ENCODE results near the gene MIEF1. TPM values are rescaled to one million over a fixed set of nuclear protein-coding genes. Genes with fewer than 3 reads are reported as not detected.
A peak's percentile ranks its signal among the peaks of the same experiment; 100 is the strongest.

Gene MIEF1
- total RNA-seq, 1 donor from 2014 or later = 29.2 TPM

GRCh38 chr22:39535357-39535725 lies 33.3 kb downstream of the MIEF1 start:
- peaks cover 3% of the 10 kb centered on the region for H3K27me3 Mint-ChIP-seq (ENCODE audit: unreplicated experiment)
- H3K4me1 Mint-ChIP-seq (ENCODE audit: unreplicated experiment) = peaks cover 26% of the 10 kb centered on the region
- DNase-seq (ENCODE audit: low spot score) = no peak
- no peaks in the 10 kb centered on the region for H3K9me3 Mint-ChIP-seq (ENCODE audit: unreplicated experiment)
- H3K36me3 Mint-ChIP-seq (ENCODE audit: low read depth, unreplicated experiment) = peaks cover 8% of the 10 kb centered on the region
- H3K27ac Mint-ChIP-seq (ENCODE audit: unreplicated experiment) = no peak overlapping the region
- H3K4me3 Mint-ChIP-seq (ENCODE audit: unreplicated experiment) = no peak overlapping the region
- no peak for TF ChIP-seq CTCF (IDR thresholded peaks at IDR 0.05; ENCODE audit: unreplicated experiment)

- Mint-ChIP-seq H3K9me3 (ENCODE audit: unreplicated experiment) (no peaks in the 10 kb centered on the region), H3K4me1 (ENCODE audit: unreplicated experiment) (peaks cover 21% of the 10 kb centered on the region), H3K36me3 (ENCODE audit: low read depth, unreplicated experiment) (peaks cover 6% of the 10 kb centered on the region), H3K4me3 (ENCODE audit: unreplicated experiment) (no peak overlapping the region), H3K27ac (ENCODE audit: unreplicated experiment) (no peak overlapping the region), H3K27me3 (ENCODE audit: unreplicated experiment) (peaks cover 3% of the 10 kb centered on the region)
- no peak for DNase-seq (ENCODE audit: low spot score)
- no peak for TF ChIP-seq CTCF (IDR thresholded peaks at IDR 0.05; ENCODE audit: unreplicated experiment)
Measured at GRCh38 chr22:39535831-39536449, 33.9 kb downstream of the MIEF1 start.

GRCh38 chr22:39536711-39537110 lies 34.6 kb downstream of the MIEF1 start:
- Mint-ChIP-seq H3K27me3 (ENCODE audit: unreplicated experiment) (peaks cover 3% of the 10 kb centered on the region), H3K27ac (ENCODE audit: unreplicated experiment) (no peak overlapping the region), H3K36me3 (ENCODE audit: low read depth, unreplicated experiment) (no peaks in the 10 kb centered on the region), H3K4me1 (ENCODE audit: unreplicated experiment) (peaks cover 13% of the 10 kb centered on the region), H3K9me3 (ENCODE audit: unreplicated experiment) (no peaks in the 10 kb centered on the region), H3K4me3 (ENCODE audit: unreplicated experiment) (no peak overlapping the region)
- no peak for TF ChIP-seq CTCF (IDR thresholded peaks at IDR 0.05; ENCODE audit: unreplicated experiment)
- no peak for DNase-seq (ENCODE audit: low spot score)

GRCh38 chr22:39537975-39538374 lies 35.9 kb downstream of the MIEF1 start:
- TF ChIP-seq CTCF (IDR thresholded peaks at IDR 0.05; ENCODE audit: unreplicated experiment) = no peak
- Mint-ChIP-seq H3K27ac (ENCODE audit: unreplicated experiment) (no peak overlapping the region), H3K4me1 (ENCODE audit: unreplicated experiment) (peaks cover 6% of the 10 kb centered on the region), H3K9me3 (ENCODE audit: unreplicated experiment) (no peaks in the 10 kb centered on the region), H3K4me3 (ENCODE audit: unreplicated experiment) (no peak overlapping the region), H3K36me3 (ENCODE audit: low read depth, unreplicated experiment) (no peaks in the 10 kb centered on the region), H3K27me3 (ENCODE audit: unreplicated experiment) (peaks cover 4% of the 10 kb centered on the region)
- DNase-seq (ENCODE audit: low spot score) = no peak

GRCh38 chr22:39543095-39543494 lies 41.0 kb downstream of the MIEF1 start:
- Mint-ChIP-seq H3K4me3 (ENCODE audit: unreplicated experiment) (peak overlapping the region; percentile 47), H3K9me3 (ENCODE audit: unreplicated experiment) (no peaks in the 10 kb centered on the region), H3K4me1 (ENCODE audit: unreplicated experiment) (peaks cover 2% of the 10 kb centered on the region), H3K27me3 (ENCODE audit: unreplicated experiment) (peaks cover 8% of the 10 kb centered on the region), H3K36me3 (ENCODE audit: low read depth, unreplicated experiment) (no peaks in the 10 kb centered on the region), H3K27ac (ENCODE audit: unreplicated experiment) (no peak overlapping the region)
- TF ChIP-seq CTCF (IDR thresholded peaks at IDR 0.05; ENCODE audit: unreplicated experiment) = no peak
- peak; percentile 63 for DNase-seq (ENCODE audit: low spot score)
